ENCODE results near the gene SYNPO.

GRCh38 chr5:150651382-150651781, 10.9 kb downstream of the SYNPO start:
- no peak for TF ChIP-seq CTCF (IDR thresholded peaks at IDR 0.05; ENCODE audit: low read length)
- no peak for TF ChIP-seq EZH2 (optimal IDR thresholded peaks at IDR 0.05; ENCODE audit: low read depth, low read length)
- no peak for TF ChIP-seq EZH2phosphoT487 (IDR thresholded peaks at IDR 0.05; ENCODE audit: low read length)
